ENCODE measurements around the gene SAP25.

The SAP25 gene

GRCh38 chr7:100591596-100591995, 17.9 kb upstream of the SAP25 start:
- DNase-seq, result no peak

GRCh38 chr7:100590077-100590737, 16.5 kb upstream of the SAP25 start:
- no peak for DNase-seq

- no peak for DNase-seq
Measured at GRCh38 chr7:100589341-100589947, 15.7 kb upstream of the SAP25 start.

DNA sequence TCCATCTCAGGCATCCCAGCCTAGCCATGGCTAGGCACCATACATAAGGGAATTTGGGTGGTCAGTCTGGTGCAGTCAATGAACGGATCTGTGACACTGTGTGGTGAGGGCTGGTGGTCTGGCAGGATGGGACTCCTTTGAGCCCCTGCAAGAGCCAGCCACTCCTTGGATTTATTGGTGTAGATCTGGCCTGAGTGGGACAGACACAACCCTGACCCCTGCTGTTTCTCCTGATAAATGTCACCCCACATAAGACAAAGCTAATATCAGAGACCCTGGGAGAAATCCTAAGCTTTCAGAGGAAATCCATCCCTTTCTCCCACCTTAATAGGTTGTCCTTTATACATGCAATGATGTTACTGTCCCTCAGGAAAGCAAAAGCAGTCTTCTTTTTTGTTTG, 14.7 kb upstream of the SAP25 start:
- no peak for DNase-seq

DNA sequence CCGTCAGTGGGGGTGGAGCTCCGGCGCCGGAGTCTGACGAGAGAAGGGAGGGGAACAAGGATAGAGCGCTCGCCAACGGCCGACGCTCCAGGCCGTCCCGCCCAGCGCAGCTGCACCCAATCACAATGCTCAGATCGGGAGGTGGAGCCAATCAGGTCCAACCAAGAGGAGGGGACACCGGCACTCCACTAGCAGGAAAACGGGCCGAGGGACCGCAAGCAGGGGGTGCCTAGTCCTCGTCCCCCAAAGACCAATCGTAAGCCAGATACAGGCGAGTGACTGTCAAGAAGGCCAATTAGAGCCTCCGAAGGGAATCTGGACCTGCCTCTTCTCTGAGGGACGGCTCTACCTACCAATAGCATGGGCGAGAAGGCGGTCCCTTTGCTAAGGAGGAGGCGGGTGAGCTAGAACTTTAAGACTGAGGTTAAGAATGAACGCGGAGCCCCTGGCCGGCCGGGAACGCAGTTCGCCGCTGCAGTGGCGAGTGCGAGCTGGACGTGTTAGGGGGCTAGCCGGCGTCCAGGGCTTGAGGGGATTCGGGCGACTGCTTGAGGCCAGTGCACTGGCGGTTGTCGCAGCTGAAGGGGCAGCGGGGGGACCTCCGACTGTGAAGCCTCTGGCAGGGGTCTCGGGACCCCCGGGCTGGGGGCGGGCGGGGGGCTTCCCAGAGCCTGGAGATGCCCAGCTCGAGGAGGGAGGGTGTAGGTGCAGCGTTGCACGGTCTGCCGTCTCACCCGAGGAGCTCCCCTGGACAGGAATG, 12.7 kb upstream of the SAP25 start, which contains the start of gene FBXO24:
FBXO24 (plus strand) TSS at position 63 of the 760 bp plus-strand sequence; CDS start at position 361, 298 bp downstream.
- peak; percentile 98 to 100 (median 98) for DNase-seq

DNA sequence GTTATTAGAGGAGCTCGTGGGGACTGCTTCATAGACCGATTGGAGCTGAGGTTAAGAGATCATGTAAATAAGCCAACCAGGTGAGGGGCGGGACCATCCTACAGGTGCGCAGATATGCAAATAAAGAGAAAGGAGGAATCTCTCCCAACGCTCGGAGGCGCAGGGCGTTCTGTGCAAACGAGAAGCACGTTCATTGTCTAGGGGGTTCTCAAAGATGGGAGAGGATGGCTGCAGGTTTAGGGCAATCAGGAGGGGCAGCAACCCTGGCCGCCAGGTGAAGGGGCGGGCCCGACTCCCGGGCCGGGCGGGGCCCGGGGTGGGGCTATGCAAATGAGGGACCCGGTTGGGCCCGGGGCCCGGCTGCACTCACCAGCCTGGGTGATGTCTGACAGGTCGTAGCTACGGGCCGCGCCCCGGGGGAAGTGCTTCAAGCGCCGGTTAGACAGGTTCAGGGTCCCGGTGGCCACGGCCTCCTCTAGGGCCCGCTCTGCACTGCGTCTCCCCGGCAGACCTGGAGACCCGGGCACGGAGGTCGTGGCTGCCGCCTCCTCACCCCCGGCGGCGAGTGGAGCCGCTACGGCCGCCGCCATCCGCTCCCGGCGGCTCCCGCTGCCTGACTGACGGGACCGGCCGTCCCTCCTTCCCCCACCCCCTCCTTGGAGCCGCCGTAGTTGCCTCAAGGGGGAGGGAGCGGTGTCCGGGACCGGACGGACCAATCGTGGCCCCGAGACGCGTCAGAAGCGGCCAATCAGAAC, 12.0 kb upstream of the SAP25 start, which contains the start of gene LRCH4:
LRCH4 (minus strand) TSS at position 619 of the 755 bp plus-strand sequence; CDS start at position 590, 29 bp downstream.
- DNase-seq, result peak in 3 of 4 experiments; percentile 30 to 55 (median 45)

- DNase-seq, result no peak
Measured at GRCh38 chr7:100584683-100585510, 11.2 kb upstream of the SAP25 start.

- DNase-seq, result no peak
Measured at GRCh38 chr7:100584054-100584682, 10.5 kb upstream of the SAP25 start.

DNA sequence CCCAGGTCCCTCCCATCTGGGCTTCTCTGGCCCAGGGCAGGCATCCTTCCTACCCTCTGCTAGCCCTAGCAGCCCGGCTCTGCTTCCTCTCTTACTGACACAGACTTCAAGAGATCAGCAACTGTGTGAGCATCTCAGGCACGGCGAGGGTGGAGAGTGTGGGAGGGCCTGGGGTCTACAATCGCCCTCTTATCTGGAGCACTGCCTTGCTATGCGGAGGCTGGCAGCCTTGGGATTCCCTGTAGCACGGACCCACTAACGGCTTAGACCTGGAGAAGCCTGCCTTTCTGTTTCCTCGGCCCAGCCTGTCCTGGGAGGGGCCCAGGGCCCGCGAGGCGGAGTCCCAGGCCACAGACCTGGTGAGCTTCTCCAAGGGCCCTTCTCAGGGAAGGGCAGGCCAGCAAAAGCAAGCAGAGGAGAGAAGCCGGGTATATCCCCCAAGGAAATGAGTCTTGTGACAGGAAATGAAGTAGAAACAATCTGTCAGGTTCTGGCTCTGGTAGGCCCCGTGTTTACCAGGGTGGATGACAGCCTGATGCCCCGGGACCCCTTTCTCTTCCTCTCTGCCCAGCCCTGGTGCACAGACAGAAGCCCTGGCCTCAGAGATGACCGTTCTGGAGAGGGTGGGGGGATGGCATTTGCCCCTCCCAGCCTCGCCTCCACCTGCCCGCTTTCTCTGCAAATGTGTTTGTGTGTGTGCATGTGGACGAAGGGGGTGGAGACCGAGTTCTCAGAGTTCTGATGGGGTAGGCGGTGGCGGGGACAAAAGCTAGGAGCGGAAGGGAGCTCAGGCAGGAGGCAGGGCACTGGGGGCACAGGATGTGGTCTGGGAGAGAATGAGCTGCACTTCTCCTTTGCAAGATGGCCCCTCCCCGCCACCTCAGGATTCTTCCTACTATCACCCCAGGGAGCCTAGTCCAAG, 9.7 kb upstream of the SAP25 start:
- peak in 3 of 4 experiments; percentile 22 to 49 (median 49) for DNase-seq

DNA sequence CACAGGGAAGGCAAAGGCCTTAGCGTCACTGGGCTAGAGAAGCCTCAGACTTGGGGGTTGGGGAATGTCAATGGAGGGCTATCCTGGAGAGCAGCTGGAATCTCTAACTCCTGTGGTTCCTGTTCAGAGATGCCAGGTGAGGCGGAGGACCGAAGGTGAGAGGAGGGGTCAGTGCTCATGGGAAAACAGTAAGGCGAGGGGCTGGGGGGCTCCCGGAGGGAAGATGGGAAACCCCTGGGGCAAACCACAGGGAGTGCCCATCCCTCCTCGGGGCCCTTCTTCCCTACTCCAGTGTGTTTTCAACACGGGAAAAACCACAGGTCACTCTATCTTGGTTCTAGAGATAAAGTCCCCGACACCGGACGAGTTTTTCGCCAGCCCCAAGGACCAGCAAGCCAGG, 8.9 kb upstream of the SAP25 start:
- DNase-seq, result no peak

DNA sequence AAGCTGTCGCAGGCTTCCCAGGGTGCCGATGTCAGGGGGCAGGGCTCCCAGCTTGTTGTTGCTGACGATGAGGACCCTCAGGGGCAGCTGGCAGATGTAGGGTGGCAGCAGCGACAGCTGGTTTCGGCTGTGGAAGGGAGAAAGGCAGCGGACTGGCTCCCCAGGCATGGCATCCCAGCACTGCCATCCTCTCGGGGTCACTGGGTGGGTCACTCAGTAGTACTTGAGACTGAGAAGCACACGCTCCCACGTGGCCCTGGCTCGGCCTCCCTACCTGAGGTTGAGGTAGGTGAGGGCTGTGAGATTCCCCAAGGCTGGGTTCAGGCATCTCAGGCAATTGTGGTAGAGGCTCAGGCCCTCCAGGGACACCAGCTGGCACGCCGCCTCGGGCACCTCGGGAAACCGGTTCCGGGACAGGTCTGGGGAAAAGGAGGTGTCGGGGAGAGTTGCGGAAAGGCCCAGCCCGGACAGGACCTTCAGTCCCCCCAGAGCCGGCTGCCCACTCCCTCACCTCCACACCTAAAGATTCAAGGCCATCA, 8.4 kb upstream of the SAP25 start:
- no peak for DNase-seq

DNA sequence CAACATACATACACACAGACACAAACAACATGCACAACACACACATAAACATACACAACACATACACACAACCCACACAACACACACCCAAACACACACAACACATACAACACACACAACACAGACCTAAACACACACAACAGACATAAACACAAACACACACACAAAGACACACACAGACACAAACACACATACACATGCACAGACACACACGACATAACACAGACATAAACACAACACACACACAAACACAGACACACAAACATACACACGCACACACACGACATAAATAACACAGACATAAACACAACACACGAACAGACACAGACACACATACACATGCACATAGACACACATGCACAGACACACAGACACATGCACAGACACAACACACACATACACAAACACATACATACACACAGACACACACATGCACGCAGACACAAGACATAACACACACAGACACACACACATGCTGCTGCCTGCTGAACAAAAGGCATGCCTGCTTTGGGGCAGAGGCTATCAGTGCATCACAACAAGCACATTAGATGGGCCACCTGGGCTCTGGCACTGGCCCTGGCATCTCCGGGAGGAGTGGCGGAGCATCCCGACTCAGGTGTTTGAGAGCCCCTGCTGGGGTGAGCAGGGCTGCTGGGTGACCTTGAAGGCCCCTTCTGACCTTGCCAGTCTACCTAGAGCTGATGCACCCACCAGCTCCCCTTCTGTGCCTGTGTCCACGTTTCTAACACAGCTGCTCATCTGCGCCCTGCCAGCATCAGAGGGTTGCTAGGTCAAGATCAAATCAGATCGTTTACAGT, 7.0 kb upstream of the SAP25 start:
- DNase-seq, result no peak

DNA sequence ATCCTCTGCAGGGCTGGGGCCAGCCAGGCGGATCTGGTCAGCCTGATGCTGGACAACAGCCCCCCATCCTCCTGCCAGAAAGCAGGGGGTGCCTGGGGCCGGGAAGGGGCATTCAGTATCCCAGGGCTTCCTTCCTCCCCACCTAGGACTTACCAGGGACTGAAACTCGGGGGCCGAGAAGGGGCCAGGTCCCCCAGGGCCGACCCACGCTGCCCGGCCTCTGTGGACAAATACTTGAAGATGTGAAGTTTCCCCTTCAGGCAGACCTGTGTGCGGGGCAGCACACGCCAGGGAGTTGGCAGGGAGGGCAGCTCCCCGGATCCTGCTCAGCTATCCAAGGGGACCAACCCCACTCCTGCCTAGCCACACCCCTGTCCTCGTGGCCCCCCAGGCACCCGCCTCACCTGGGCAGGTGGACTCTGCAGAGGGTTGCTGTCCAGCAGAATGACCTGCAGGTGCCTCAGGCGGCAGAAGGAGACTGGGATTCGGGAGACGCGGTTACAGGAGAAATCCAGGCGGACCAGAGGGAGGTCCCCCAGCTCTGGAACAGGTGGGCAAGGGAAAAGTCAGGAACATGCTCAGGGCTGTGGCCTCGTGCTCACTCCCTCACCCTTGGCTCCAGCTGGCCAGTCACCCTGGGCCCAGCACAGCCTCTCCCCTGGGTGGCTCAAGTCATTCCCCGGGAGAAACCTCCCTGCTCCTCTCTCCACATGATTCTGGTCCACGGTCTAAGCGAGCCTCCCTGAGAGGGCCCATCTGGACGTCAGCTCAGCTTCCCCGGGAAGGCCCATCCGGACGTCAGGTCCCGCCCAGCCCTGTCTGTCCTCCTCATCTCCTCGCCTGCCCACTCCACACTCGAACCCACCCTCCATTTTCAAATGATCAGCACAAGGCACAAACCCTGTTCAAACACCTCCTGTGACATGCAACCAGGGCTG, 4.8 kb upstream of the SAP25 start:
- no peak for DNase-seq

DNA sequence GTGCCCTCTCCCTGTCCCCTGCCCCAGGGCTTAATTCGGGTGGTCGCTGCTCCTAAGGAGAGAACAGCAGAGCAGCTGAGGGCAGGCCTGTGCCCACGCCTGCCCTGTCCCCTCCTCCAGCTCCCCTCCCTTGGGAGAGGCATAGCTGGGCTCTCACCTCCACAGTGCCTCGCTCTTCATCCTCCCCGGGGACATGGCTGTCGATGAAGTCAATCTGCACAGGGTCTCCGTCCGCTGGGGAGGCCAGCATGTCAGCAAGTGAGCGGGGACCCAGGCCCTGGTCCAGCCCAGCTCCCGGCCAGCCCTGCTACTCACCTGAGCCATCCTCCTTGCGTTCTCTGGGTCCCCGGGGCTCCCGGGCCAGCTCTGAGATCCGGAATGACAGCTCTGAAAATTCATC, 3.8 kb upstream of the SAP25 start:
- DNase-seq, result no peak

DNA sequence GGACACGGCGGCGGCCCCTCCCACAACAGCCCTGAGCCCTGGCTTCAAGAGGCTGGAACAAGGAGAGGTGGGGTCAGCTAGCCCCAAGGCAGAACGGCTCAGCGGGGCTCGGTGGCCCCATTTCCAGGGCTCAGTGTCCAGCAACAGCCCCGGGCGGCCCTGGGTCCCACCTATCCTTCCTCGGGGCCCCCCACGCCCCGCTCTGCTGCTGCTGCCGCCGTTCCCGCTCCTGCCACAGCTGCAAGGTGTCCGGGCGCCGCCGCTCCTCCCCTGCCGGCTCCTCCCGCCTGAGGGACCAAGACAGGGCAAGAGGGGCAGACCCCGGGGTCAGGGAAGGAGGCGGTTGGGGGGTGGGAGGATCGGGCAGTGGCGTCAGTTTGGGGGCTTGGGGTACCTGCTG, 3.4 kb upstream of the SAP25 start:
- DNase-seq, result no peak

GRCh38 chr7:100576384-100576993, 2.8 kb upstream of the SAP25 start:
- DNase-seq, result no peak

GRCh38 chr7:100575746-100576383, 2.2 kb upstream of the SAP25 start:
- no peak for DNase-seq

All from activated CD4-positive, CD25-positive, alpha-beta regulatory T cell (primary cell).